ENCODE results near the gene FBRSL1. TPM values are rescaled to one million over a fixed set of nuclear protein-coding genes. Genes with fewer than 3 reads are reported as not detected.

FBRSL1 gene
- total and polyA plus RNA-seq, 2 of the 8 experiments (the other 6 are each of a cell fraction or from before 2014, with no cell fraction given) = 18.4 to 109 TPM

DNA sequence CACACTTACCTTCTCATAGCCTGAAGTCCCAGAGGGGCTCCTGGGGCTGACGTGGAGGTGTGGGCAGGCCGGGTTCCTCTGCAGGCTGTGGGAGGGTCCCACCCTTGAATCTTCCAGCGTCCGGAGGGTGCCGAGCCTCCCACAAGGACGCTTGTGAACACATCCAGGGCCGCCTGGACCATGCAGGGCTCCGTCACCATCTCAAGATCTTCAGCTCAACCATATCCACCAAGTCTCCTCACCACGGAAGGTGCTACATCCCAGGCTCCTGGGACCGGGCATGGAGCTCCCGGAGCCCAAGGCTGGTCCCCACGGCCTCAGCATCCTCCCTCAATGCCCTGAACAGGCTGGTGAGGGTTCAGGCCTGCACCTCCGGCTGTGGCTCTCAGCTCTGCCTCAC is 10.7 kb upstream of the FBRSL1 start:
- H3K4me1 ChIP-seq (replicated peaks in 1 of 4; ENCODE audit: control insufficient read depth in 3 of 4, insufficient read depth in 4 of 4, low read length in 3 of 4) = no peaks in the 10 kb centered on the region
- H2BK12ac ChIP-seq (ENCODE audit: low read depth, low read length) = no peak overlapping the region
- no peak overlapping the region for H2BK20ac ChIP-seq (ENCODE audit: low read length)
- no peak overlapping the region for H2BK15ac ChIP-seq (ENCODE audit: low read length)
- no peak overlapping the region; the same call in none of the 2 replicates for H4K8ac ChIP-seq (ENCODE audit: extremely low read depth, insufficient read depth, low read length)
- H3K4ac ChIP-seq (replicated peaks; ENCODE audit: insufficient read length, low read depth, low read length) = no peak overlapping the region
- peaks cover 0 to 9% of the 10 kb centered on the region in 2 experiments; a peak in 2 of 4 replicates for H3K9me3 ChIP-seq (ENCODE audit: insufficient read depth in 2 of 2, low read depth in 1 of 2, low read length in 1 of 2)
- CTCF ChIA-PET (ENCODE audit: partially characterized antibody) = interaction anchor here (0.7 to 1.6 kb wide), 8 partner anchors 14 to 136 kb away, joined by 3 to 10 read pairs (median 4); no protein-coding TSS in a partner anchor
- no peak overlapping the region for H2BK5ac ChIP-seq (ENCODE audit: low read depth, low read length)
- peaks cover 0 to 1% of the 10 kb centered on the region in 2 experiments for H4K20me1 ChIP-seq (replicated peaks in 1 of 2; ENCODE audit: control insufficient read depth in 1 of 2, insufficient read depth in 2 of 2, low read length in 2 of 2)
- no peak overlapping the region for H3K27ac ChIP-seq (ENCODE audit: low read depth, low read length)
- H3K56ac ChIP-seq (replicated peaks; ENCODE audit: insufficient read length, low read depth, low read length) = no peak overlapping the region
- H3K4me2 ChIP-seq (ENCODE audit: insufficient read depth in 1 of 2, low read depth in 2 of 2, low read length in 2 of 2) = no peak overlapping the region
- POLR2A ChIA-PET (ENCODE audit: partially characterized antibody) = no interaction called here
- H2AK5ac ChIP-seq (ENCODE audit: low read depth, low read length) = no peak overlapping the region
- H3K14ac ChIP-seq (ENCODE audit: insufficient read length) = no peak overlapping the region
- no peak overlapping the region for H3K4me3 ChIP-seq (ENCODE audit: extremely low read depth in 1 of 4, insufficient read depth in 2 of 4, low read depth in 3 of 4, low read length in 4 of 4)
- H2AFZ ChIP-seq (ENCODE audit: low read length) = no peak overlapping the region
- H4K5ac ChIP-seq (ENCODE audit: insufficient read length, low read depth, low read length) = no peak overlapping the region
- H4K91ac ChIP-seq (replicated peaks; ENCODE audit: insufficient read length, low read length) = no peak overlapping the region
- no peaks in the 10 kb centered on the region for H3K79me2 ChIP-seq (ENCODE audit: control insufficient read depth in 1 of 2, insufficient read depth in 2 of 2, low read length in 2 of 2)
- no peak for DNase-seq (ENCODE audit: low read depth in 1 of 2, low spot score in 2 of 2)
- H3K27me3 ChIP-seq (replicated peaks in 1 of 4; ENCODE audit: control insufficient read depth in 3 of 4, extremely low read depth in 1 of 4, insufficient read depth in 3 of 4, low read length in 3 of 4) = peaks cover 29 to 86% (median 62%) of the 10 kb centered on the region in 4 experiments
- H3K23me2 ChIP-seq (ENCODE audit: low read depth, low read length) = no peaks in the 10 kb centered on the region
- no peak overlapping the region for H3K18ac ChIP-seq (ENCODE audit: extremely low read depth, low read length)
- H3K9ac ChIP-seq (replicated peaks in 1 of 4; ENCODE audit: extremely low read depth in 1 of 4, low read depth in 3 of 4, low read length in 3 of 4) = no peak overlapping the region
- H3K79me1 ChIP-seq (ENCODE audit: low read depth, low read length) = no peaks in the 10 kb centered on the region
- WGBS, 2 experiments (ENCODE audit: extremely low coverage in 1 of 2, insufficient coverage in 1 of 2, insufficient read length in 1 of 2, insufficient replicate concordance in 2 of 2, low coverage in 1 of 2, low lambda C conversion rate in 2 of 2, missing lambda C conversion rate in 1 of 2) = 85% methylated on average over 12 of the region's 13 CpGs; no CpG with 5 or more reads in 1 of the 2 experiments
- H3K36me3 ChIP-seq (ENCODE audit: control insufficient read depth in 2 of 4, insufficient read depth in 4 of 4, low read length in 3 of 4) = no peaks in the 10 kb centered on the region
- H3K23ac ChIP-seq (ENCODE audit: insufficient read length) = no peak overlapping the region
- H2BK120ac ChIP-seq (replicated peaks; ENCODE audit: low read depth, low read length) = no peak overlapping the region
- no peak for FAIRE-seq
- TF ChIP-seq GTF2F1 (IDR thresholded peaks at IDR 0.05; ENCODE audit: borderline replicate concordance, low read depth, low read length) = no peak
- TF ChIP-seq, protein P1, sequence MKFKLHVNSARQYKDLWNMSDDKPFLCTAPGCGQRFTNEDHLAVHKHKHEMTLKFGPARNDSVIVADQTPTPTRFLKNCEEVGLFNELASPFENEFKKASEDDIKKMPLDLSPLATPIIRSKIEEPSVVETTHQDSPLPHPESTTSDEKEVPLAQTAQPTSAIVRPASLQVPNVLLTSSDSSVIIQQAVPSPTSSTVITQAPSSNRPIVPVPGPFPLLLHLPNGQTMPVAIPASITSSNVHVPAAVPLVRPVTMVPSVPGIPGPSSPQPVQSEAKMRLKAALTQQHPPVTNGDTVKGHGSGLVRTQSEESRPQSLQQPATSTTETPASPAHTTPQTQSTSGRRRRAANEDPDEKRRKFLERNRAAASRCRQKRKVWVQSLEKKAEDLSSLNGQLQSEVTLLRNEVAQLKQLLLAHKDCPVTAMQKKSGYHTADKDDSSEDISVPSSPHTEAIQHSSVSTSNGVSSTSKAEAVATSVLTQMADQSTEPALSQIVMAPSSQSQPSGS (IDR thresholded peaks at IDR 0.05; ENCODE audit: low read length) = no peak
- no peak for TF ChIP-seq EZH2 (IDR thresholded peaks at IDR 0.05; ENCODE audit: low read depth, low read length, severe bottlenecking)
- TF ChIP-seq SRF (IDR thresholded peaks at IDR 0.05; ENCODE audit: low read depth, low read length) = no peak
- no peak for TF ChIP-seq BACH1 (IDR thresholded peaks at IDR 0.05; ENCODE audit: low read length)
- no peak for TF ChIP-seq JUND (IDR thresholded peaks at IDR 0.05; ENCODE audit: low read length)
- TF ChIP-seq SP4 (IDR thresholded peaks at IDR 0.05; ENCODE audit: low read length) = no peak
- TF ChIP-seq NRF1 (IDR thresholded peaks at IDR 0.05; ENCODE audit: low read depth, low read length) = no peak
- TF ChIP-seq ASH2L (IDR thresholded peaks at IDR 0.05; ENCODE audit: low read length) = no peak
- TF ChIP-seq TCF12 (IDR thresholded peaks at IDR 0.05; ENCODE audit: low read depth, low read length) = no peak
- no peak for TF ChIP-seq SIRT6 (IDR thresholded peaks at IDR 0.05; ENCODE audit: low read length)
- no peak for TF ChIP-seq EP300 (IDR thresholded peaks at IDR 0.05; ENCODE audit: borderline replicate concordance in 1 of 2, low read depth in 2 of 2, low read length in 2 of 2)
- no peak for TF ChIP-seq HDAC2 (IDR thresholded peaks at IDR 0.05; ENCODE audit: borderline replicate concordance in 1 of 2, low read depth in 2 of 2, low read length in 2 of 2)
